Tibial nerve (tissue), 4 donors: Measurements from ENCODE around the gene ZNF423.

Source experiments
- EP300 ChIP-seq, 2 donors: sonication (generic); formaldehyde crosslinking; IDR thresholded peaks; one replicate each; pipeline ENCODE4 v1.6.1; 2017; ENCODE audit warnings: antibody characterized with exemption in 2 of 2, mild to moderate bottlenecking in 1 of 2
- POLR2A ChIP-seq, 2 donors: fragments of 450-650 bp; IDR thresholded peaks; one replicate each; pipeline ENCODE4 v1.6.1; 2017; ENCODE audit warnings: antibody characterized with exemption in 2 of 2, mild to moderate bottlenecking in 2 of 2, moderate library complexity in 2 of 2
- TF ChIP-seq, protein P1 (sequence below), 5 experiments: fragments of 200-600 bp in 3 of 5; fragments of 450-650 bp in 2 of 5; sonication (generic) in 3 of 5; IDR thresholded peaks; one replicate each; pipeline ENCODE4 v1.5.1; 2016 to 2019; ENCODE audit warnings: antibody characterized with exemption in 5 of 5, mild to moderate bottlenecking in 3 of 5, moderate library complexity in 2 of 5

GRCh38 chr16:49452108-49452507, 403.8 kb downstream of the ZNF423 start:
- TF ChIP-seq, protein P1, sequence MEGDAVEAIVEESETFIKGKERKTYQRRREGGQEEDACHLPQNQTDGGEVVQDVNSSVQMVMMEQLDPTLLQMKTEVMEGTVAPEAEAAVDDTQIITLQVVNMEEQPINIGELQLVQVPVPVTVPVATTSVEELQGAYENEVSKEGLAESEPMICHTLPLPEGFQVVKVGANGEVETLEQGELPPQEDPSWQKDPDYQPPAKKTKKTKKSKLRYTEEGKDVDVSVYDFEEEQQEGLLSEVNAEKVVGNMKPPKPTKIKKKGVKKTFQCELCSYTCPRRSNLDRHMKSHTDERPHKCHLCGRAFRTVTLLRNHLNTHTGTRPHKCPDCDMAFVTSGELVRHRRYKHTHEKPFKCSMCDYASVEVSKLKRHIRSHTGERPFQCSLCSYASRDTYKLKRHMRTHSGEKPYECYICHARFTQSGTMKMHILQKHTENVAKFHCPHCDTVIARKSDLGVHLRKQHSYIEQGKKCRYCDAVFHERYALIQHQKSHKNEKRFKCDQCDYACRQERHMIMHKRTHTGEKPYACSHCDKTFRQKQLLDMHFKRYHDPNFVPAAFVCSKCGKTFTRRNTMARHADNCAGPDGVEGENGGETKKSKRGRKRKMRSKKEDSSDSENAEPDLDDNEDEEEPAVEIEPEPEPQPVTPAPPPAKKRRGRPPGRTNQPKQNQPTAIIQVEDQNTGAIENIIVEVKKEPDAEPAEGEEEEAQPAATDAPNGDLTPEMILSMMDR (IDR thresholded peaks at IDR 0.05) = no peak
- TF ChIP-seq POLR2A (IDR thresholded peaks at IDR 0.05) (no peak), EP300 (IDR thresholded peaks at IDR 0.05) (no peak)
